H9 (cell line): Measurements from ENCODE around the gene BEST2. TPM values are rescaled to one million over a fixed set of nuclear protein-coding genes. Genes with fewer than 3 reads are reported as not detected.
A peak's percentile ranks its signal among the peaks of the same experiment; 100 is the strongest.

Experiments
- DNase-seq: peaks from one replicate; pipeline ENCODE4 v3.0.0-alpha.2; 2017
- H2AFZ ChIP-seq: one replicate; pipeline ENCODE4 v1.6.1; 2013; ENCODE audit warnings: mild to moderate bottlenecking, low read length, control low read depth, moderate library complexity
- H2AK5ac ChIP-seq: 2 replicates; pipeline ENCODE4 v1.6.1; 2013; ENCODE audit warnings: low read length, control low read depth, mixed read lengths; ENCODE audit not compliant: insufficient read length
- H2BK120ac ChIP-seq: one replicate; pipeline ENCODE4 v1.6.1; 2013; ENCODE audit warnings: low read depth, mild to moderate bottlenecking, low read length, control low read depth, inconsistent platforms; ENCODE audit not compliant: poor library complexity, severe bottlenecking
- H2BK12ac ChIP-seq: 2 replicates; pipeline ENCODE4 v1.6.1; 2013; ENCODE audit warnings: low read length, control low read depth, mixed read lengths, low read depth; ENCODE audit not compliant: insufficient read length
- H2BK15ac ChIP-seq: 2 replicates; pipeline ENCODE4 v1.6.1; 2013; ENCODE audit warnings: low read depth, low read length, control low read depth
- H2BK20ac ChIP-seq: one replicate; pipeline ENCODE4 v1.6.1; 2013; ENCODE audit warnings: low read depth, mild to moderate bottlenecking, low read length, control low read depth, inconsistent platforms; ENCODE audit not compliant: poor library complexity, severe bottlenecking
- H2BK5ac ChIP-seq: 2 replicates; pipeline ENCODE4 v1.6.1; 2013; ENCODE audit warnings: low read length, control low read depth, mixed read lengths; ENCODE audit not compliant: insufficient read length
- H3K14ac ChIP-seq: 2 replicates; pipeline ENCODE4 v1.6.1; 2013; ENCODE audit warnings: low read length, control low read depth; ENCODE audit not compliant: insufficient read depth
- H3K18ac ChIP-seq: 2 replicates; pipeline ENCODE4 v1.6.1; 2013; ENCODE audit warnings: low read depth, mild to moderate bottlenecking, mixed read lengths, low read length, control low read depth; ENCODE audit not compliant: insufficient read length
- H3K23ac ChIP-seq: 2 replicates; pipeline ENCODE4 v1.6.1; 2013; ENCODE audit warnings: low read length, control low read depth, mixed read lengths, low read depth; ENCODE audit not compliant: insufficient read length
- H3K23me2 ChIP-seq: 2 replicates; pipeline ENCODE4 v1.6.1; 2013; ENCODE audit warnings: low read depth, mild to moderate bottlenecking, mixed read lengths, low read length, control low read depth; ENCODE audit not compliant: insufficient read length, poor library complexity, severe bottlenecking
- H3K27ac ChIP-seq: 2 replicates; pipeline ENCODE4 v1.5.1; 2013; ENCODE audit warnings: low read length, control low read depth, mixed read lengths, low read depth; ENCODE audit not compliant: insufficient read length
- H3K27me3 ChIP-seq: 2 replicates; pipeline ENCODE4 v1.6.1; 2013; ENCODE audit warnings: low read length, control low read depth, inconsistent platforms; ENCODE audit not compliant: insufficient read depth
- H3K4ac ChIP-seq: 2 replicates; pipeline ENCODE4 v1.6.1; 2013; ENCODE audit warnings: low read depth, mild to moderate bottlenecking, control low read depth, inconsistent platforms, low read length, moderate library complexity
- H3K4me1 ChIP-seq: 2 replicates; pipeline ENCODE4 v1.6.1; 2013; ENCODE audit warnings: low read length, control low read depth, inconsistent platforms; ENCODE audit not compliant: insufficient read depth
- H3K4me2 ChIP-seq: 2 replicates; pipeline ENCODE4 v1.6.1; 2013; ENCODE audit warnings: low read length, control low read depth, mixed read lengths; ENCODE audit not compliant: insufficient read length, insufficient read depth
- H3K56ac ChIP-seq: 2 replicates; pipeline ENCODE4 v1.6.1; 2013; ENCODE audit warnings: low read depth, mild to moderate bottlenecking, mixed read lengths, low read length, control low read depth; ENCODE audit not compliant: insufficient read length
- H3K79me1 ChIP-seq: 2 replicates; pipeline ENCODE4 v1.6.1; 2013; ENCODE audit warnings: low read depth, mild to moderate bottlenecking, moderate library complexity, low read length, control low read depth, inconsistent platforms; ENCODE audit not compliant: insufficient read depth, poor library complexity, severe bottlenecking
- H3K79me2 ChIP-seq: 2 replicates; pipeline ENCODE4 v1.6.1; 2013; ENCODE audit warnings: low read length, control low read depth, inconsistent platforms; ENCODE audit not compliant: insufficient read depth
- H3K9ac ChIP-seq: 2 replicates; pipeline ENCODE4 v1.6.1; 2013; ENCODE audit warnings: low read length, control low read depth, mixed read lengths; ENCODE audit not compliant: insufficient read length; ENCODE audit errors: extremely low read depth
- H3K9me3 ChIP-seq: one replicate; pipeline ENCODE4 v1.6.1; 2013; ENCODE audit warnings: low read depth, low read length, inconsistent platforms; ENCODE audit not compliant: control insufficient read depth
- H3T11ph ChIP-seq: one replicate; pipeline ENCODE4 v1.6.1; 2013; ENCODE audit warnings: mild to moderate bottlenecking, low read length, control low read depth, inconsistent platforms
- H4K20me1 ChIP-seq: one replicate; pipeline ENCODE4 v1.6.1; 2013; ENCODE audit not compliant: control insufficient read depth, insufficient read length, insufficient read depth
- H4K5ac ChIP-seq: 2 replicates; pipeline ENCODE4 v1.6.1; 2013; ENCODE audit warnings: low read depth, mild to moderate bottlenecking, mixed read lengths, low read length, control low read depth; ENCODE audit not compliant: insufficient read length
- H4K8ac ChIP-seq: replicated peaks from 2 replicates; pipeline ENCODE4 v1.6.1; 2013; ENCODE audit warnings: low read length, control low read depth, mixed read lengths, low read depth; ENCODE audit not compliant: insufficient read length
- H4K91ac ChIP-seq: 2 replicates; pipeline ENCODE4 v1.6.1; 2013; ENCODE audit warnings: low read depth, mild to moderate bottlenecking, moderate library complexity, mixed read lengths, low read length, control low read depth; ENCODE audit not compliant: insufficient read length
- H3K27ac Mint-ChIP-seq, 3 experiments: 2 replicates in 2 of 3; 3 replicates in 1 of 3; pipeline ENCODE4 v1.8.0; 2020 to 2021; ENCODE audit warnings: mixed read lengths in 3 of 3, mild to moderate bottlenecking in 1 of 3, moderate library complexity in 1 of 3
- H3K27me3 Mint-ChIP-seq: 2 replicates; pipeline ENCODE4 v1.8.0; 2021; ENCODE audit warnings: low read depth, mild to moderate bottlenecking, moderate library complexity, mixed read lengths
- H3K36me3 Mint-ChIP-seq, 3 experiments: 2 replicates in 2 of 3; 3 replicates in 1 of 3; pipeline ENCODE4 v1.8.0; 2020 to 2021; ENCODE audit warnings: low read depth in 3 of 3, mixed read lengths in 3 of 3; ENCODE audit not compliant: insufficient read depth in 1 of 3
- H3K4me1 Mint-ChIP-seq, 2 experiments: 2 replicates each; pipeline ENCODE4 v1.8.0; 2020; ENCODE audit warnings: mixed read lengths in 2 of 2
- H3K4me3 Mint-ChIP-seq, 2 experiments: 2 replicates in 1 of 2; 3 replicates in 1 of 2; pipeline ENCODE4 v1.8.0; 2020 to 2021; ENCODE audit warnings: mild to moderate bottlenecking in 2 of 2, mixed read lengths in 2 of 2, moderate library complexity in 1 of 2
- H3K9me3 Mint-ChIP-seq, 2 experiments: 2 replicates in 1 of 2; 3 replicates in 1 of 2; pipeline ENCODE4 v1.8.0; 2020; ENCODE audit warnings: mild to moderate bottlenecking in 2 of 2, mixed read lengths in 2 of 2, moderate library complexity in 1 of 2
- CTCF ChIP-seq: fragments of 200-600 bp; sonication (generic); conservative IDR thresholded peaks from 3 replicates; pipeline ENCODE4 v1.8.0; 2021; ENCODE audit warnings: antibody characterized with exemption, mild to moderate bottlenecking
- WGBS: extraction: QIAGEN DNeasy Blood & Tissue Kit; methylation state at CpG from one replicate; pipeline ENCODE4 v1.1.7; 2013; ENCODE audit warnings: missing lambda C conversion rate, low lambda C conversion rate, mixed read lengths; ENCODE audit not compliant: insufficient read length; ENCODE audit errors: extremely low coverage; 5-methylcytosine and 5-hydroxymethylcytosine counted together
- total RNA-seq: library from RNA; stranded (reverse); gene quantifications from 2 replicates; pipeline ENCODE4 v1.2.1, GENCODE V29; 2021

Gene BEST2
- total RNA-seq, 1 experiment from 2014 or later: 1.6 TPM

- Histone ChIP-seq H4K20me1 (no peaks in the 10 kb centered on the region), H4K8ac (no peak overlapping the region), H2BK120ac (no peak overlapping the region), H3K4me1 (no peaks in the 10 kb centered on the region; the same call in 1 of the 2 replicates), H3T11ph (no peak overlapping the region), H3K79me2 (no peaks in the 10 kb centered on the region), H2BK20ac (no peak overlapping the region), H2BK5ac (no peak overlapping the region), H2AFZ (no peak overlapping the region), H3K9ac (no peak overlapping the region), H4K5ac (no peak overlapping the region), H2AK5ac (no peak overlapping the region), H3K56ac (no peak overlapping the region), H3K4ac (no peak overlapping the region), H3K9me3 (no peaks in the 10 kb centered on the region), H2BK12ac (no peak overlapping the region), H3K18ac (no peak overlapping the region), H3K23me2 (no peaks in the 10 kb centered on the region), H3K4me2 (peak overlapping the region; percentile 9), H2BK15ac (no peak overlapping the region), H3K14ac (no peak overlapping the region), H3K23ac (no peak overlapping the region), H4K91ac (no peak overlapping the region), H3K27ac (no peak overlapping the region), H3K79me1 (no peaks in the 10 kb centered on the region), H3K27me3 (no peaks in the 10 kb centered on the region)
- peaks cover 9 to 17% of the 10 kb centered on the region in 2 experiments for H3K4me1 Mint-ChIP-seq
- H3K36me3 Mint-ChIP-seq: peaks cover 34 to 68% (median 60%) of the 10 kb centered on the region in 3 experiments
- no peaks in the 10 kb centered on the region for H3K27me3 Mint-ChIP-seq
- no peaks in the 10 kb centered on the region; a peak in 1 of 5 replicates for H3K9me3 Mint-ChIP-seq
- WGBS: no CpG with 5 or more reads among the region's 30 CpGs
- peak overlapping the region in 1 of 3 experiments; percentile 58; a peak in 3 of 7 replicates for H3K27ac Mint-ChIP-seq
- TF ChIP-seq CTCF: peak; percentile 76
- peak overlapping the region; percentile 55 to 75 for H3K4me3 Mint-ChIP-seq
- DNase-seq: peak; percentile 89
Observed at GRCh38 chr19:12766051-12766521, 14.5 kb downstream of the BEST2 start.
